ENCODE measurements around the gene AMTN.
A peak's percentile ranks its signal among the peaks of the same experiment; 100 is the strongest.
"Not testable (repeated sequence)": the region's sequence is repeated elsewhere in the genome, so short reads cannot be mapped to it uniquely, and the experiment has no call there.

The AMTN gene

GRCh38 chr4:70518269-70518668 is at the start of gene AMTN:
TSS of gene AMTN (plus strand) at chr4:70518569. CDS start at chr4:70518778, 209 bp downstream.
- DNase-seq (ENCODE audit: low read depth in 2 of 2): no peak
- TF ChIP-seq CTCF (IDR thresholded peaks at IDR 0.05; ENCODE audit: low read depth, low read length): no peak
- no peak within 1 kb of the TSS for H3K4me3 ChIP-seq (replicated peaks in 1 of 2; ENCODE audit: low read depth in 2 of 2, low read length in 2 of 2)

- no peak for TF ChIP-seq CTCF (IDR thresholded peaks at IDR 0.05; ENCODE audit: low read depth, low read length)
- no peak for DNase-seq (ENCODE audit: low read depth in 2 of 2)
- H3K4me3 ChIP-seq (replicated peaks in 1 of 2; ENCODE audit: low read depth in 2 of 2, low read length in 2 of 2): no peak within 1 kb of the TSS
Observed at GRCh38 chr4:70471897-70472296, 46.5 kb upstream of the AMTN start, which contains the start of gene MUC7. TSS of gene MUC7 (plus strand) at chr4:70472197. CDS start at chr4:70474022, 1,825 bp downstream.

GRCh38 chr4:70473679-70474078 is 44.7 kb upstream of the AMTN start:
- peak in 1 of 2 donors; percentile 2 for DNase-seq (ENCODE audit: low read depth in 2 of 2)
- no peak for TF ChIP-seq CTCF (IDR thresholded peaks at IDR 0.05; ENCODE audit: low read depth, low read length)
- H3K4me3 ChIP-seq (replicated peaks in 1 of 2; ENCODE audit: low read depth in 2 of 2, low read length in 2 of 2): no peak overlapping the region

GRCh38 chr4:70488748-70489147 is 29.6 kb upstream of the AMTN start:
- DNase-seq (ENCODE audit: low read depth in 2 of 2): no peak
- no peak overlapping the region for H3K4me3 ChIP-seq (replicated peaks in 1 of 2; ENCODE audit: low read depth in 2 of 2, low read length in 2 of 2)
- no peak for TF ChIP-seq CTCF (IDR thresholded peaks at IDR 0.05; ENCODE audit: low read depth, low read length)

GRCh38 chr4:70496231-70496630 is 22.1 kb upstream of the AMTN start:
- DNase-seq (ENCODE audit: low read depth in 2 of 2): no peak
- no peak overlapping the region for H3K4me3 ChIP-seq (replicated peaks in 1 of 2; ENCODE audit: low read depth in 2 of 2, low read length in 2 of 2)
- no peak for TF ChIP-seq CTCF (IDR thresholded peaks at IDR 0.05; ENCODE audit: low read depth, low read length)

GRCh38 chr4:70501838-70502237 is 16.5 kb upstream of the AMTN start:
- DNase-seq (ENCODE audit: low read depth in 2 of 2); H3K4me3 ChIP-seq (replicated peaks in 1 of 2; ENCODE audit: low read depth in 2 of 2, low read length in 2 of 2): not testable (repeated sequence)

- no peak for DNase-seq (ENCODE audit: low read depth in 2 of 2)
- H3K4me3 ChIP-seq (replicated peaks in 1 of 2; ENCODE audit: low read depth in 2 of 2, low read length in 2 of 2): no peak overlapping the region
- TF ChIP-seq CTCF (IDR thresholded peaks at IDR 0.05; ENCODE audit: low read depth, low read length): no peak
Observed at GRCh38 chr4:70504733-70505132, 13.6 kb upstream of the AMTN start.

Measured in cardiac fibroblast (primary cell).